ENCODE measurements around the gene PRKACA. TPM values are rescaled to one million over a fixed set of nuclear protein-coding genes. Genes with fewer than 3 reads are reported as not detected.

The PRKACA gene
- polyA plus RNA-seq, 1 experiment, result 17.9 TPM

- POLR2A ChIA-PET, result no interaction called here
Measured at GRCh38 chr19:14164082-14164481, 46.5 kb upstream of the PRKACA start.

DNA sequence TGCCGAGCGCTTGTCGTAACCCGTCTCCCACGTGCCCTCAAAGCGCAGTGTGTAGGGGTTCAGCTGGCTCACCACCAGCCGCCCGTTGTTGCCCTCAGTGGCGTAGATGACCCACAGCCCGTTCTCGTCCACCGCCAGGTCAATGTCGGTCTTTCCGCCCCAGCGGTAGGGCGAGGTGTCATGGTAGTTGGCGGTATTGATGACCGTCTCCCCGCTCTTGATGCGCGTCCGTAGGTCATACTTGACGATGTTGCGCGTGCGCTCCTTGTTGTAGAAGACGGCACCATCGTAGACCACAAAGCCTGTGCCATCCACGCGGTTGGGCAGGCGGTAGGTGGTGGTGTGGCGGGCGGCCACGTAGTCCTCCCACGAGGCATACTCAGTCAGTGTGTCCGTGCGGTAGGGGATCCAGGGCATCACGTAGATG, 45.3 kb upstream of the PRKACA start:
- no peaks in the 10 kb centered on the region for H3K27me3 ChIP-seq (ENCODE audit: control insufficient read depth, insufficient read depth, low read length)
- no peak overlapping the region for H3K4me3 ChIP-seq (ENCODE audit: low read depth, low read length)
- CTCF ChIA-PET, result no interaction called here
- POLR2A ChIA-PET, result no interaction called here
- H3K27ac ChIP-seq (ENCODE audit: low read depth, low read length), result no peak overlapping the region
- DNase-seq (ENCODE audit: low read depth, low spot score), result no peak
- TF ChIP-seq, protein P1, sequence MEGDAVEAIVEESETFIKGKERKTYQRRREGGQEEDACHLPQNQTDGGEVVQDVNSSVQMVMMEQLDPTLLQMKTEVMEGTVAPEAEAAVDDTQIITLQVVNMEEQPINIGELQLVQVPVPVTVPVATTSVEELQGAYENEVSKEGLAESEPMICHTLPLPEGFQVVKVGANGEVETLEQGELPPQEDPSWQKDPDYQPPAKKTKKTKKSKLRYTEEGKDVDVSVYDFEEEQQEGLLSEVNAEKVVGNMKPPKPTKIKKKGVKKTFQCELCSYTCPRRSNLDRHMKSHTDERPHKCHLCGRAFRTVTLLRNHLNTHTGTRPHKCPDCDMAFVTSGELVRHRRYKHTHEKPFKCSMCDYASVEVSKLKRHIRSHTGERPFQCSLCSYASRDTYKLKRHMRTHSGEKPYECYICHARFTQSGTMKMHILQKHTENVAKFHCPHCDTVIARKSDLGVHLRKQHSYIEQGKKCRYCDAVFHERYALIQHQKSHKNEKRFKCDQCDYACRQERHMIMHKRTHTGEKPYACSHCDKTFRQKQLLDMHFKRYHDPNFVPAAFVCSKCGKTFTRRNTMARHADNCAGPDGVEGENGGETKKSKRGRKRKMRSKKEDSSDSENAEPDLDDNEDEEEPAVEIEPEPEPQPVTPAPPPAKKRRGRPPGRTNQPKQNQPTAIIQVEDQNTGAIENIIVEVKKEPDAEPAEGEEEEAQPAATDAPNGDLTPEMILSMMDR (IDR thresholded peaks at IDR 0.05; ENCODE audit: low read depth, low read length), result no peak
- peaks cover 6% of the 10 kb centered on the region; the same call in 1 of the 2 replicates for H3K9me3 ChIP-seq (ENCODE audit: control insufficient read depth, insufficient read depth, low read length)

More at GRCh38 chr19:14164082-14164481, 46.5 kb upstream of the PRKACA start:
- Histone ChIP-seq H3K9me3 (ENCODE audit: control insufficient read depth, insufficient read depth, low read length) (peaks cover 6% of the 10 kb centered on the region; the same call in 1 of the 2 replicates), H3K4me3 (ENCODE audit: low read depth, low read length) (no peak overlapping the region), H3K27me3 (ENCODE audit: control insufficient read depth, insufficient read depth, low read length) (no peaks in the 10 kb centered on the region), H3K27ac (ENCODE audit: low read depth, low read length) (no peak overlapping the region)
- no peak for DNase-seq (ENCODE audit: low read depth, low spot score)
- TF ChIP-seq, protein P1 (IDR thresholded peaks at IDR 0.05; ENCODE audit: low read depth, low read length), result no peak
- CTCF ChIA-PET, result no interaction called here

DNA sequence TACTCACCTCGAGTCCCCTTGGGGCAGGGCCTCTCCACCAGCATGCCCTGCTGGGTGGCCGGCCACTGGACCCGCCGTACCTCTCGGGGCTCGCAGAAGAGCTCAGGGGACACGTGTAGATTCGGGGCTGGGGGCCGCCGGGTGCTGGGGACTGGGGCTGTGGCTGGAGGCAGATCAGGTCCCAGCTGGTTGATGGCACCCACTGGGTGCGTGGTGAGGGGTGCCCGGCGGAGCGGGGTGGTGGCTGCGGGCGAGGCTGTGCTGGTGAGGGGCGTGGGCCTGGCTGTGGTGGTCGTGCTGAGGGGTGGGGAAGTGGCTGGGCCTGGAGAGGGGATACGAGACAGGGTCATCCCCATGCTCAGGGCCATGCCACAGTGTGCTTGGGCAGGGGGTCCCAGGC, 43.7 kb upstream of the PRKACA start:
- TF ChIP-seq, protein P1 (IDR thresholded peaks at IDR 0.05; ENCODE audit: low read depth, low read length), result no peak
- no peaks in the 10 kb centered on the region for H3K27me3 ChIP-seq (ENCODE audit: control insufficient read depth, insufficient read depth, low read length)
- CTCF ChIA-PET, result no interaction called here
- no peak for DNase-seq (ENCODE audit: low read depth, low spot score)
- POLR2A ChIA-PET, result no interaction called here
- peaks cover 6% of the 10 kb centered on the region; the same call in 1 of the 2 replicates for H3K9me3 ChIP-seq (ENCODE audit: control insufficient read depth, insufficient read depth, low read length)
- no peak overlapping the region for H3K4me3 ChIP-seq (ENCODE audit: low read depth, low read length)
- H3K27ac ChIP-seq (ENCODE audit: low read depth, low read length), result no peak overlapping the region

DNA sequence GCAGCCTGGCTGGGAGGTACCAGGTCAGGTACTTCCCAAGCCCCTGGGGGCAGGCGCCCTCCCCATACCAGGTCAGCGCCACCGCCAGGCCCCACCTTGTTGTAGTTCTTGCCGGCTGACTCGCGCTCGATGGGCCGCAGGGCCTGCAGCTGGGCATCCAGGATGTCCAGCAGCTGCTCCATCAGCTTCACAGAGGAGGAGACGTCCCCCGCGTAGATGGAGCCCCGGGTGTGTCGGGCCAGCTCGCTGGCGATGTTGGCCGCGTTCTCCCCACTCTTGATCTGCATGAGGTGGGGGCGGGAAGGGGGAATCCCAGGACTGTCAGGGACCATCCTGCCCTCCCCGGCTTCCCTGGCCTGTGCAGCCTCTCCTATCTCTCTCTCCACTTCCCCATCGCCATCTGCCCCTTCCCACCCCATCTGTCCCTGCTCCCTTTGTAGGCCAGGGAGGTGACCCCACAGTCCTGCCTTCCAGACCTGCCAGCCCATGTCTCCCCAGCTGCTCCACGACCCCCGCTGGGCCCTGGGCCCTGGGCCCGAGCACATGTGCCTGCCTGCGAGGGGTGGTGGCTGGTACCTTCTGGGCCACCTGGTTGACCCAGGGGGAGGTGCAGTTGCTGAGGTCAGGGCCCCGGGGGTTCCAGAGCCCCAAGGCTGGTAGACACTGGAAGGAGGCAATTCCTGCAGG, 42.6 kb upstream of the PRKACA start:
- TF ChIP-seq, protein P1 (IDR thresholded peaks at IDR 0.05; ENCODE audit: low read depth, low read length), result no peak
- CTCF ChIA-PET, result no interaction called here
- Histone ChIP-seq H3K27me3 (ENCODE audit: control insufficient read depth, insufficient read depth, low read length) (no peaks in the 10 kb centered on the region), H3K9me3 (ENCODE audit: control insufficient read depth, insufficient read depth, low read length) (peaks cover 6% of the 10 kb centered on the region; the same call in 1 of the 2 replicates), H3K27ac (ENCODE audit: low read depth, low read length) (no peak overlapping the region), H3K4me3 (ENCODE audit: low read depth, low read length) (no peak overlapping the region)
- no peak for DNase-seq (ENCODE audit: low read depth, low spot score)
- POLR2A ChIA-PET, result no interaction called here

- DNase-seq (ENCODE audit: low read depth, low spot score), result no peak
- Histone ChIP-seq H3K27me3 (ENCODE audit: control insufficient read depth, insufficient read depth, low read length) (no peaks in the 10 kb centered on the region), H3K9me3 (ENCODE audit: control insufficient read depth, insufficient read depth, low read length) (peaks cover 6% of the 10 kb centered on the region; the same call in 1 of the 2 replicates), H3K27ac (ENCODE audit: low read depth, low read length) (no peak overlapping the region), H3K4me3 (ENCODE audit: low read depth, low read length) (no peak overlapping the region)
- POLR2A ChIA-PET, result no interaction called here
- TF ChIP-seq, protein P1 (IDR thresholded peaks at IDR 0.05; ENCODE audit: low read depth, low read length), result no peak
- CTCF ChIA-PET, result no interaction called here
Measured at GRCh38 chr19:14159059-14159458, 41.5 kb upstream of the PRKACA start.
